Activated naive CD4-positive, alpha-beta T cell treated with anti-CD3 and anti-CD28 coated beads, Interleukin-2, amount 50 U/mL, for 16 hours (primary cell): Measurements from ENCODE around the gene CYGB.
"Not testable (repeated sequence)": the region's sequence is repeated elsewhere in the genome, so short reads cannot be mapped to it uniquely, and the experiment has no call there.

ENCODE experiments used
- DNase-seq: peaks from one replicate; pipeline ENCODE4 v3.0.0-alpha.2; 2020

CYGB gene

DNA sequence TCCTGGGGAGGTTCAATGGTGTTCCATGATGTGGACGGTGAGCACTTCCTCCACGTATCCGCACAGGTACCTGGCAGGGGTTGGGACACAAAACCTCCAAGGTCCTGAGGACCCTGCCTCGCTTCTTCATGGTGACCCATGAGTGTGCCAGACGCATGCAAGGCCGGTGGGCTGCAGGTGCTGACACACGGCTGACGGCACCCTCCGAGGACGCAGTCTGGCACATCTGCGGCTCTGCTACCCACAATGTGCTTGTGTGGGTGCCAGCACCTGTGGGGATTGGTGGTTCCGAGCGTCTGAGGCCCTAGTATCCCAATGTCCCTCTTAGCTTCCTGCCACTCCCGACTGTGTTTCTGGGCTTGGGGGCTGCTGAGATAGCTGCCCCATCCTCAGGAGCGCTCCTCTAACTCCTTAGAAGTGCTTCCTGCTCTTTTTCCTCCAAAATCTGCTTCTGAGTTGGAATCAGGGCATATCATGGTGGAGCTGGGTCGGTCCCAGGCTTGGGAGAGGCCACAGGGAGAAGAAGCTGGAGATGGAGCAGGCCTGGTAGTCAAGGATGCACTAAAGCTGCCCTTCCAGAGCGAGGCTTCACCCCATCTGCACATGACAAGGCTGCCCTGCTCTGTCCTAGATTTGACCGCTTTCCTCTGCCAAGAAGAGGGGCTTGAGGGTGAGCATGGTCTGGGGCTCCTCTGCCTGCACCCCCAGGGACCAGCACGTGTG lies 1.6 kb downstream of the CYGB start:
- peak; percentile 10 for DNase-seq

DNA sequence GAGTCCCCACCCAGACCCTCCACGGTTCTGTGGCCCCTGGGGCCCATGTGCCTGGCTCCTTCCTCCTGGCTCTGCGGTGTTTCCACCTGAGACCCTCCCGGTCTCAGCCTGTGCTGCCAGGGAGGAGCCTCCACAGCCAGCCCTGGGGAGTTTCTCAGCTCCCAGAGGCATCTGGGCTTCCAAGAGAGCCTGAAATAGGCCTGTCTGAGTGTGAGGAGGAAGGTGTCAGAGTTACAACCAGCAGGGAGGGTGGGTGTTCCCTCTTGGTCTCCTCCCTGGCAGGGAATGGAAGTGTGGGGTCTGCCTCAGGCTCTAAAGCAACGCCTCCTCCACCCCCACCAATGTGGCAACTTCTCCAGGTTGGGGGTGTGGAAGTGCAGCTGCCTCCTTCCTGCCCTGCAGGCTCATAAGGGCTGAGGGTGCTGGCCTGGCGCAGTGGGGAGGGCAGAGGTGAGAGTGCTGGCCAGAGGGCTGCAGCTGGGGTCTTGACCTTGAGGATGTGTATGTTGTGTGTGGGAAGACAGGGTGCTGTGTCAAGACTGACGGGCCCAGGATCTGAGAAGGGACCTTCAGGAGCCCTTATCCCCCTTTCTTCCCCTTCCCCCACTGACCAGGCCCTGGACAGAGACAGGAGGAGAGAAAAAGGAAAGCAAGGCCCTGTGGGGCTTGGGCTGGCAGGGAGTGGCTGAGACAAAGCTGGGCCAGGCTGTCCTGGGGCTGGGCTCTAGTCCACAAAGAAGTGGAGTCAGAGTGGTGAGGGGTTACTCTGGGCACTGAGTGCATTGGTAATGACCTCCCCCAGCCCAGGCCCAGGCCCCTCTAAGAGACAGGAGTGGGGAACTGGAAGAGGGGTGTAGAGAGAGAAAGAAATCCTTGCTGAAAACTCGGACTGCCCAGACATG lies 2.4 kb downstream of the CYGB start:
- no peak for DNase-seq

DNA sequence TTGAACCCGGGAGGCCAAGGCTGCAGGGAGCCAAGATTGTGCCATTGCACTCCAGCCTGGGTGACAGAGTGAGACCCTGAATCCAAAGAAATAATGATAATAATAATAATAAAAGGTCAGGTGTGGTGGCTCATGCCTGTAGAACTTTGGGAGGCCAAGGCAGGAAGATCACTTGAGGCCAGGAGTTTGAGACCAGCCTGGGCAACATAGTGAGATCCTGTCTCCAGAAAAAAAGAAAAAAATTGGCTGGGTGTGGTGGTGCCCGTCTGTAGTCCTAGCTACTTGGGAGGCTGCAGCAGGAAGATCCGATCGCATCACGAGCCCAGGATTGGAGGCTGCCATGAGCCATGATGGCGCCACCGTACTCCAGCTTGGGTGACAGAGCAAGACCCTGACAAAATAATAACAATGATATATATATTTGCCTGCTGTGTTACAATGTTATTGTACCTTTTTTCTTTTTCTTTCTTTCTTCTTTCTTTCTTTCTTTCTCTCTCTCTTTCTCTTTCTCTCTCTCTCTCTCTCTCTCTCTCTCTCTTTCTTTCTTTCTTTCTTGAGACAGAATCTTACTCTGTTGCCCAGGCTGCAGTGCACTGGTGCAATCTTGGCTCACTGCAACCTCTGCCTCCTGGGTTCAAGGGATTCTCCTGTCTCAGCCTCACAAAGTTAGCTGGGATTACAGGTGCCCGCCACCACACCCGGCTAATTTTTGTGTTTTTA lies 3.7 kb downstream of the CYGB start:
- not testable (repeated sequence) for DNase-seq

DNA sequence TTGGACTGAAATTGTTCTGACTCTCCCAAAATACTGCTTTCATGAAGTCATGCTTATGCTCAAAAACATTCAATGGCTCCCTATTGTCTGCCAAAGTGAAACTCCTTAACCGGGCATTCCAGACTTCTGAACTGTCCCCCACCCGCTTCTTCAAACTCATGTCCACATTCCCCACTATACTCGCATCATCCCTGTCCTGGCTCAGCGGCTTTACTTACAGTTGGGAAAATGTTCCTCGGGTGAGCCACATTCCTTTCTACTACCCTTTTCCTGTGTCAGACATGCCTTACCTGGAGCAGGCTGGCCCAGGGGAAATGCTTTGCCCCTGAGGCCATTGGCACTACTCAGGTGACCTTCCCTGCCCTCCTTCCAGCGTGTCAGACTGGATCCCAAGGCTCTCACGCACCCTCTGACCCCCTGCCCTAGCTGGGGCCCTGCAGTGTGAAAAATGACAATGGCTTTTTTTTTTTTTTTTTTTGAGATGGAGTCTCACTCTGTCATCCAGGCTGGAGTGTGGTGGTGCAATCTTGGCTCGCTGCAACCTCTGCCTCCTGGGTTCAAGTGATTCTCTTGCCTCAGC lies 5.3 kb downstream of the CYGB start:
- no peak for DNase-seq

DNA sequence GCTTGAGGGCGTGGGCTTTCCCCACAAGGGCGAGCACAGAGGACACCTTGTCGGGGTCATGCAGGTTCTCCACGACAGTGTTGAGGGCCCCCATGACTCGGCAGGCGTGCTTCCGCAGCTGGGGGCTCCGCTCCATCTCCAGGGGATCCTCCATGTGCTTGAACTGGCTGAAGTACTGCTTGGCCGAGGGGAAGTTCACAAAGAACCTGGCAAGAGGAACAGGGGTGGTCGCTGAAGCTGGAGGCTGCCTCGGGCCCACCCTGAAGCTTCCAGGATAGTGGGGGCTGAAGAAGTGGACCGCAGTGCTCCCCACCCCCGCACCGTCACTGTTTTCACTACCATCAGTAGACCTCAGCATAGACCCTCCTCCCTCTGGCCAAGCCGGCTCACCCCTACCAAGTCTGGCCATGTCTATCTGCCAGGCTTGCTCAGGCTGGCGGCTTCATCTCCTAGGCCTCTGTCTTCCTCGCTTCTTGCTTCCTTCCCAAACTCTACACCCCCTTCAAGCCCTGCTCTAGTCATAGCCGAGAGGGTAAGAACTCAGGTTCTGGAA lies 5.9 kb downstream of the CYGB start:
- no peak for DNase-seq

DNA sequence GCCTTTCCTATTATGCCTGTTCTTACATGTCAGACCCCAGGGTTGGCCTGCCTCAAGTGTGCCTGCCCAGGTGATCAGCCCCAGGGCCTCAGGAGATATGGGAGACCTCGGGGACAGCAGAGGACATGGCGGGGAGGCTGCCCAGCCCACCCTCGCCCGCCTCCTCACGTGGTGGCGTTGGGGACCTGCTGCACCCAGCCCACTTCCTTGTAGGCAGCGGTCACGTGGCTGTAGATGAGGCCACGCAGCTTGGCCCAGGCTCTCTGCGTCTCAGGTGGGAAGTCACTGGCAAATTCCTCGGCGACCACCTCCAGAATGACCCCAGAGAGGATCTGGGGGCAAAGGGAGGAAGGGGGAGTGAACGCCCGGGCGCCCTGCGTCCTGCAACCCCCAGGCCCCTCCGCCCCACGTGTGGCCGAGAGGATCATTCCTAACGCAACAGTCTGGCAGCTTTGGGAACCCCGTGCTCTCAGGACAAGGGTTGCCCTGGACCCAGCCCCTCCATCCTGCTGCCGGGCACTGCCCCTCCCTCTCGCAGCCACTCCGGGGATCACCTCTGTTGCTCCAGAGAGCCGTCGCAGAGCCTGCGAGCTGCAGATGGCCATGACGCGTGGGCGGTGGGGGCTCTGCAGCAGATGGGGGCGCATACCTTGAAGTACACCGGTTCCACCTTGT lies 6.6 kb downstream of the CYGB start:
- DNase-seq = no peak

DNA sequence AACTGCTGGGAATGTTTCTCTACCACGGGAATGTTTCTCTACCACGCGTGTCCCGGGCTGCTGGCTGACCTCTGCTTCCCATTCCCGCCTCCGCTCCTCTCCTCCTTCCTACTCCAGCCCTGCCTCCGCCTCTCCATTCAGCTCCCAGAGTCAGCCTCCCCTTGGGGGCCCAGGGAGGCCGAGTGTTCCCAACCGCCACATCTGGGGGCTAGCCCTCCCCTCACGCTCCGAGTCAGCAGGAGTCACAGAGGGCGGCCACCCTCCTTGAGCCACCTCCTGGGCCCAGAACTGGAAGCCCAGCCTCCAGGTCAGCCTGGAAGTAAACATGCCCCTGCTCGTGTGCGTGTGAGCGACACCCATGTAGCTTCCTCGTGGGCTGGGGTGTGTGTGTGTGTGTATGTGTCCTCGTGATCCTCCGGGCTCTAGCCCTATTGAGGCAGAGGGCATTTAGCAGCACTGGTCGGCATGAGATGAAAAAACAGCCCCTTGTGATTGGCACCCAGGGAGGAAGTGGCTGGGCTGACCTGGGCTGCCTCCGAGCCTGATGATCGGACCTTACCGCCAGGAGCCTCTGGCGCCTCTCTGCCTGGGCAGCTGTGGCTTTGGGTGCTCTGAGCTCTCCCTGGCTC lies 7.3 kb downstream of the CYGB start:
- no peak for DNase-seq

DNA sequence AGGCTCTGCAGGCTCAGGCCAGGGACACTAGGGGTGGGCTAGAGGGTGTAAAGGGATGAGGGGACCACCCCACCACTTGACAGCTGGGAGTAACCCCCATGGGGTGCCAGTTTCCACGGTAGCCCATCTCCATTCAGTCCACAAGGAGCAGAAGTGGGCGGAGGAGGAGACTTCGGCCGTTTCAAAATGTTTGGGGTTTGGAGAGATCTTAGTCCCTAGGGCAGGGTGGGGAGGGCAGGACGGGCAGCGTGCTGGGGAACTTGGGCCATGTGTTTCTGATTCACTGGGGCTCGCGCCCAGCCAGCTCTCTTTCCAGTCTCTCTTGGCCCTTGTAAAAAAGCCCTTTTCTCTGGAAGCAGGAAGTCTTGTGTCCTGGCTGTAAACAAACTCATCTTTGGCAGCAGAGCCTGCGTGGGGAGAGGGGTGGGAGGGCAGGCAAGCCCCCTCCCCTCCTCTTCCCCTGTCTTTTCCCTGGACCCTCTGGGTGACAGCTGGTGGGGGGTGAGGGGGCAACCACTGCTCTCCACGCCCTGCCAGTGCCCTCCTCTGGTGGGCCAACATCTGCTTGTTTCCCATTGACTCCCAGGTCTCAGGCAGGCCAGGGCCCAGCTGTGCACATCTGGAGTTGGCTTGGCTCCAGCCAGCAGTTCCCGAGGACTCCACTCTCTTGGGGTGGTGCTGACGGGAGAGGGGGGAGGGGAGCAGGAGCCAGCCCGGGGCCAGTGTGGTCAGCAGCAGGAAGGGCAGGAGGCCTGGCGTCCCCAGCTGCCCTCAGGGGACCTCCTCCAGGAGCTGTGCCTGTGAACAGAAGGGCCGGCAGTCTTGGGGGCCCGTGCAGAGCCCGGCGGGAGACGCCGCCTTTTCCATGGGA lies 8.1 kb downstream of the CYGB start:
- no peak for DNase-seq

DNA sequence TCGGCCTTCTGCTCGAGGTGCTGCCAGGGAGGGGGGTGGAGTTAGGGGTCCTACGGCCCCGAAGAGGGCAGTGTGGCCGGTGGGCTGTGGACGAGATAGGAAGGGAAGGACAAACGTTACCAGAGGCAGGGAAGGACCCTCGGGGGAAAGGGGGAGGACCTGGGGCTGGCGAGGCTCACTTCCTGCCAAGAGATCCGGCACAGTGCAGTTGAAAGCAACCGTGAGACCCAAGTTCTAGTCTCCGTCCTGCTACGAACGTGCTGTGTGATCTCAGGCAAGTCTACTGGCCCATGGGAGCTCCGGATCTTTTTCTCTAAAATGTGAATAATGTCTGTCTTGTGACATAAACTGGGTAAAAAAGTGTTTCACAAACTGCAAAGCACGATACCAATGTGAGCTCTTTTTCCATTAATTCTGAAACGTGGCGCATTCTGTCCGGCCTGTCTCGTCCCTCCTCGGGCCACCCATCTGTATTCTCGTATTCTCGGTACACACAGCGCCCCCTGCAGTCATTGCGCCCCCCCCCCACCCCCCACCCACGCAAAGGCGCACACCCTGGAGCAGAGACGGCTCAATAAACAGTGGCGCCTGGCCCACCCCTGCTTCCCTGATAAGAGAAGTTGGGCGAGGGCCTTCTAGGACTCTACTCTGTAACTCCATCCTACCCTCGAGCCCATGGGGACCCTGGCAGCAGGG lies 8.8 kb downstream of the CYGB start:
- no peak for DNase-seq

DNA sequence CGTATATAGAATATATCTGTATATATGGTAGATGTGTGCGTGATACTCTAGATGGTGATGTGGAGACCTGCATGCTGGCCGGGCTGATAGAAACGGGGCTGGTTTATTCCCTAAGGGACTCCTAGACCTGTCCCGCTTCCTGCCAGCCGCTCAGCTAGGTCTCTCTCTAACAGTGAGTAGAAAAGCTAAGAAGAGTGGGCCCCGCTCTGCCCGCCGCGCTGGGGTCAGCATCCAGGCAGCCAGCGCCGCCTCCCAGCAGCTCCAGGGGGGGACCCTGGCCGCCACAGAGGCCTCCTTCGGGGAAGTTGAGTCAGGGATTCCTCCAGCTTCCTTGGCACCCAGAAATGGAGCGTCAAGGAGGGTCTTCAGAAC lies 9.4 kb downstream of the CYGB start:
- DNase-seq = no peak

DNA sequence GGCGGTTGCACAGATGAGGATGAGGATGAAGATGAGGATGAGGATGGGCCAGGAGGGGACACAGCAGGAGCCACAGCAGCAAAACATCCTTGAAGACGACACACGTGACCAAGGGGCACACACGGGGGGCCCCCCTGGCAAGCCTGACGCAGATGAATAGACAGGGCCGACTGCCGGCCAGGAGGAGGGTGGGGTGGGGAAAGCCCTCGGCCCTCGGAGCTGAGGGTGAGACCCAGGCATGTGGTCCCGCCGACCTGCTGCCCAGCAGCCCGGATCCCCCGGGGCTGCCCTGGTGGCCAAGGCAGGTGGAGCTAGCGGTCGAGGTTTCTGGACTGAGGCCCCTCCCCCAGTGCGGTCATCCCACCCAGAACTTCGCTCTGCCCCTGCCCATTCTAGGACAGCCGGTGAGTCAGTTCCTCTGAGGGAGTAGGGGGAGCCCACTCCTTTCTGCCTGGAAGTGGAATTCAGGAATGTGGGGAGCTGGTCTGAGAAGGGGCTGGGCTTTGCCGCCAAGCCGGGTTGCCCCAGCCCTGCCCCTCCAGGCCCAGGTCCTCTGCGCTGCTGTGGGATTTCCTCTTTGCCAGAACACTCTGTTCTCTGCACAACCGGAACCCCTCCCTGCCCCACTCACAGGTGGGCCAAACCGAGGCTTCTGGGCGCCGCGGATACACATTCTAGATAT lies 9.9 kb downstream of the CYGB start:
- DNase-seq = peak; percentile 40

DNA sequence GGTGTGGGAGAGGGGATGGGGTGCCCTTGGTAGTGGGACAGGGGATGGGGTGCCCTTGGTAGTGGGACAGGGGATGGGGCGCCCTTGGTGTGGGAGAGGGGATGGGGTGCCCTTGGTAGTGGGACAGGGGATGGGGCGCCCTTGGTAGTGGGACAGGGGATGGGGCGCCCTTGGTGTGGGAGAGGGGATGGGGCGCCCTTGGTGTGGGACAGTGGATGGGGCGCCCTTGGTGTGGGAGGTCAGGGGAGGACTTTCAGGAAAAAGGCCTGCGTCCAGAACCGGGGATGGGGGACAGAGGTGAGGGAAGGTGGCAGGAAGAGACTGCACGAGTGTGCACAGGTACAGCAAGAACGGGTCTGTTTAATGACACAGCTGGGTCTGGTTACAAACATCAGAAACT lies 10.5 kb downstream of the CYGB start:
- DNase-seq = not testable (repeated sequence)

DNA sequence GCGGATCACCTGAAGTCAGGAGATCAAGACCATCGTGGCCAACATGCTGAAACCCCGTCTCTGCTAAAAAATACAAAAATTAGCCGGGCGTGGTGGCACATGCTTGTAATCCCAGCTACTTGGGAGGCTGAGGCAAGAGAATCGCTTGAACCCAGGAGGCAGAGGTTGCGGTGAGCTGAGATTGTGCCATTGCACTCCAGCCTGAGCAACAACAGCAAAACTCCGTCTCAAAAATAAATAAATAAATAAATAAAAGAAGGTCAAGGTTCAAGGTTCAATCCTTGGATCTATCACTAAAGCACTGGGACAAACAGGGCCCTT lies 12.0 kb downstream of the CYGB start:
- DNase-seq = not testable (repeated sequence)

DNA sequence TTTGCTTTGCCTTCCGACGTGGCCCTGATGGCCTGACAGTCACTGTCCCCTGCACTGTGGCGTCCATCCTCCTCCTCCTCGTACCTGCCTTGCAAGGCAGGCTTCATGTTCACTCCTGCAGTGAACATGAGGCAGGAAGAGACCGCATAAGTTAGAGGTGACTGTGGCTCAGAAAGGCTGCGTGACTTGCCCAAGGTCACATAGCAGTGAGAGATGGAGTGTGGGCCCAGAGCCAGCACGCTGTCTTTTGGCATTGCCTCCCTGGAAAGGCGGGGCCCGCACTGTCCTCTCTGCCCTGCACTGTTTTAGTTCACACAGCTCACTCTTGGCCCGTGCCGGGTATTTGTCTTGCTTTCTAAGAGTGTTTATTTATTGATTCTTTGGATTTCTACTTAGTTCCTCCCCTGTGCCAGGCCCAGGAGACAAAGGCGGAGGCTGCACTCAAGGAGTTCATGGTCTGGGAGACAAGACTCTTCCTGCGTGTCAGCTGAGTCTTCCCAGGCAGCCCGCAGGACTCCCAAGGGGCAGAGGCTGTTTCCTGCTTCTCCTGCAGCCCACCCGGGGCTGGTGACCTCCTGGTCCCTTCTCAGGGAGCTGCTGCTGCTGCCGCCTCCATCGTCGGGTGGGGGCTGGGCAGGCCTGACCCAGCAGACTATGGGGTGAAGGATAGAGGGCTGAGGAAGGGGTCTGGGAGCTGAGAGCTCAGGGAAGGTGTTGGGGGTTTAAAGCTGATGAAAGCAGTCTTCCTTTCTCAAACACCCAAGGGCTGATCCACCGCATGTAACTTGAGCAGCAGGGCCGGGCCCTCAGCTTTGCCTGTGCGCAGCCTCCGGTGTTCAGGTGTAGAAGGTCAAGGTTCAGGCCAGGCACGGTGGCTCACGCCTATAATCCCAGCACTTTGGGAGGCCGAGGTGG lies 12.7 kb downstream of the CYGB start:
- DNase-seq = no peak

DNA sequence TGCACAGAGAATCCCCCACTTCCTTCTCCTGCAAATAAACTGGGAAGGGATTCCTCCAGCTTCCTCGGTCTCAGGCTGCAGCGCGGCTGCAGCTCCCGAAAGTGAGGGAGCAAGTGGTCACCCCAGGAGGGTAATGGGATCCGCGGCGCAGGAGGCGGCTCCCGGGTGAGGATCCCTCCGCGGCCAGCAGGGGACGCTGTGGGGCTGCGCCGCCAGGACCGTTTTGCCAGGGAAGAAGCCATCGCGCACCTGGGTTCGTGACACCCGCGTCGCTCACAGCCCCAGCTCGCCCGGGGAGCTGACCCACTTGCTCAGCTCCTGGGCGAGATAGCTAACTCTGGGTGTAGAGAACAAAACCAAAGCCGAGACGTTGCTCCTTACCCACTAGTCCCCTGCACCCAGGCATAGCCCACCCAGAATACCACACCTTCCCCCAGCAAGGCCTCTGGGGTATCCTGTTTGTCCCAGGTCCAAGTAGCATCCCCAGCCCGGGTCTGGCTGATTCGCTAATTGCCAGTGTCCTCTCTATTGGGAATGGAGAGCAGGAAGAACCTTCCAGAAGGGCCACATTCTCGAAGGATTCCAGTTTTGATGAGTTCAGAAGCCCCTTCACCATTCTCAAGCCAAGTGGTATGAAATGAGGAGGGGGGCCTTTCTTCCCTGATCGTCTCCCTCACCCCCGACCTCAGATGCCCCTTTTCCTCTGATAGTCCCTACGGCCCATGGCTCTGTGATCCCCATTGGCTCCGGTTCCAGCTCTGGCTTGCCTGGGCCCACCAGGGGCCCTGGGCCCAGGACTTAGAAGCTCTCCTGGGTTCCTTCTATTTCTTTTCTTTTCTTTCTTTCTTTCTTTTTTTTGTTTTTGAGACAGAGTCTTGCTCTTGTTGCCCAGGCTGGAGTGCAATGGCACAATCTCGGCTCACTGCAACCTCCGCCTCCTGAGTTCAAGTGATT lies 14.1 kb downstream of the CYGB start:
- DNase-seq = peak; percentile 79

DNA sequence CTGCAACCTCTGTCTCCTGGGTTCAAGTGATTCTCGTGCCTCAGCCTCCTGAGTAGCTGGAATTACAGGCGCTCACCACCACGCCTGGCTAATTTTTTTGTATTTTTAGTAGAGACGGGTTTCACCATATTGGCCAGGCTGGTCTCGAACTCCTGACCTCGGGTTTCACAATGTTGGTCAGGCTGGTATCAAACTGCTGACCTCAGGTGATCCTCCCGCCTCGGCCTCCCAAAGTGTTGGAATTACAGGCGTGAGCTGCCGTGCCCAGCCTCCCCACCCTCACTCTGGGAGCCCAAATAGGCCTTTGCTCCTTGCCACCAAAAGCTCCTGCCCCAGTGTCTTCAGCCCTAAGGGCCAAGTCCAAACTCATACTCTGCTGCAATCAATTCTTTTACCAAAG lies 15.8 kb downstream of the CYGB start:
- not testable (repeated sequence) for DNase-seq

DNA sequence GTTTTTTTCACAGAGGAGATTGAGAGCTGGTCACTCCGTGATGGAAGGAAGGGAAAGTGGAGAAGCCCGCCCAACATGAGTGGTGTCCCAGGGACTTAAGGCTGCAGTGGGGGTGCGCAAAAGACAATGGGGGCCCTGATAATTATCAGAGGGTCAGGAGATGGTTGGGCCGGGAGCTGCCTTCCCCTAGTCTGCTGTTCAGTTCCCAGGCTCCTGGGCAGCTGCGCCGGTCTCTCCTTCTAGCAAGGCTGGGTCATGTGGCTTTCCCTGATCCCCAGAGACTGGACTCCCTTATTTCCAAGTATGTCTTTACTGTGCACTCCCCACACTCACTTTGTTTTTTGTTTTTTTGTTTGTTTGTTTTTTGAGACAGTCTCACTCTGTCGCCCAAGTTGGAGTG lies 16.2 kb downstream of the CYGB start:
- no peak for DNase-seq
